ENCODE data around the gene VCP.

The VCP gene

GRCh38 chr9:35014517-35014916 is 57.9 kb downstream of the VCP start:
- DNase-seq (ENCODE audit: low spot score), result no peak

- DNase-seq (ENCODE audit: low spot score), result no peak
Measured at GRCh38 chr9:35010351-35010958, 62.0 kb downstream of the VCP start.
